Keratinocyte (primary cell): ENCODE measurements around the gene DDX31.

Experiments used
- EZH2 ChIP-seq: IDR thresholded peaks from one replicate; pipeline ENCODE4 v1.6.1; 2012; ENCODE audit warnings: inconsistent platforms, mild to moderate bottlenecking, low read length, moderate library complexity
- TF ChIP-seq, protein P1 (sequence below), 3 experiments: IDR thresholded peaks in 1 of 3; conservative IDR thresholded peaks in 1 of 3; optimal IDR thresholded peaks in 1 of 3; 2 replicates in 2 of 3; 3 replicates in 1 of 3; pipeline versions ENCODE3 to v1.5.1; 2011; ENCODE audit warnings: low read length in 3 of 3, mild to moderate bottlenecking in 3 of 3, moderate library complexity in 2 of 3, control low read depth in 1 of 3, inconsistent platforms in 1 of 3; ENCODE audit not compliant: insufficient read depth in 2 of 3; ENCODE audit errors: extremely low read depth in 1 of 3

- TF ChIP-seq, protein P1, sequence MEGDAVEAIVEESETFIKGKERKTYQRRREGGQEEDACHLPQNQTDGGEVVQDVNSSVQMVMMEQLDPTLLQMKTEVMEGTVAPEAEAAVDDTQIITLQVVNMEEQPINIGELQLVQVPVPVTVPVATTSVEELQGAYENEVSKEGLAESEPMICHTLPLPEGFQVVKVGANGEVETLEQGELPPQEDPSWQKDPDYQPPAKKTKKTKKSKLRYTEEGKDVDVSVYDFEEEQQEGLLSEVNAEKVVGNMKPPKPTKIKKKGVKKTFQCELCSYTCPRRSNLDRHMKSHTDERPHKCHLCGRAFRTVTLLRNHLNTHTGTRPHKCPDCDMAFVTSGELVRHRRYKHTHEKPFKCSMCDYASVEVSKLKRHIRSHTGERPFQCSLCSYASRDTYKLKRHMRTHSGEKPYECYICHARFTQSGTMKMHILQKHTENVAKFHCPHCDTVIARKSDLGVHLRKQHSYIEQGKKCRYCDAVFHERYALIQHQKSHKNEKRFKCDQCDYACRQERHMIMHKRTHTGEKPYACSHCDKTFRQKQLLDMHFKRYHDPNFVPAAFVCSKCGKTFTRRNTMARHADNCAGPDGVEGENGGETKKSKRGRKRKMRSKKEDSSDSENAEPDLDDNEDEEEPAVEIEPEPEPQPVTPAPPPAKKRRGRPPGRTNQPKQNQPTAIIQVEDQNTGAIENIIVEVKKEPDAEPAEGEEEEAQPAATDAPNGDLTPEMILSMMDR (optimal IDR thresholded peaks at IDR 0.05 in 1 of 3, IDR thresholded peaks at IDR 0.05 in 1 of 3, conservative IDR thresholded peaks at IDR 0.05 in 1 of 3; ENCODE audit: extremely low read depth in 1 of 3, insufficient read depth in 2 of 3, low read length in 3 of 3), result no peak
- TF ChIP-seq EZH2, result no peak
These were observed 42.1 kb upstream of the DDX31 start for GRCh38 chr9:132711846-132712245.
